ENCODE data around the gene BAZ2B. TPM values are rescaled to one million over a fixed set of nuclear protein-coding genes. Genes with fewer than 3 reads are reported as not detected.

BAZ2B gene
- total RNA-seq, 3 donors from 2014 or later = 58.9 to 98.1 (median 72.5) TPM

DNA sequence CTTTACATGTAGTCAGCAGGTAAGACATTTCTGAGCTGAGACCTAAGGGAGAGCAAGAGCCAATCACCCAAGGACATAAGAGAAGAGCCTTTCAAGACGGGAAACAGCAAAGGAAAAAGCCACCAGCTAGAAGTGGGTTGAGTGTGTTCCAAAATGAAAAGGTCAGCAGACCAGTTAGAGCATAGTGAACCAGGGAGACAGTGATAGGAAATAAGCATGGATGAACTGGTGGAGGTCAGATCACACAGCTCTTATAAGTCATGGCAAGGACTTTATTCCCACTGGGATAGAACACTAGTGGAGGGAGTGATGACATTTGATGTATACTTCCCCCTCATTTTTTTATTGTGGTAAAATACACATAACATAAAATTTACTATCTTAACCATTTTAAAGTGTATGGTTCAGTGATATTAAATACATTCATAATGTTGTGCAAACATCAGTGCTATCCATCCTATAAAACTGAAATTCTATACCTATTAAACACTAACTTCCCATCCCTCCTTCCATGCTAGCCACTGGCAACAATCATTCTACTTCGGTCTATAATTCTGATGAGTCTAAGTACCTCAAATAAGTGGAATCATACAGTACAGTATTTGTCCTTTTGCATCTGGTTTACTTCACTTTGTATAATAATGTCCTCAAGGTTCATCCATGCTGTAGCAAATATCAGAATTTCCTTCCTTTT is 174.0 kb downstream of the BAZ2B start:
- no peaks in the 10 kb centered on the region for H3K9me3 ChIP-seq
- DNase-seq = no peak
- no peak for ATAC-seq
- H3K4me3 ChIP-seq = no peak overlapping the region
- H3K36me3 ChIP-seq (ENCODE audit: low read depth) = no peaks in the 10 kb centered on the region
- TF ChIP-seq, protein P1, sequence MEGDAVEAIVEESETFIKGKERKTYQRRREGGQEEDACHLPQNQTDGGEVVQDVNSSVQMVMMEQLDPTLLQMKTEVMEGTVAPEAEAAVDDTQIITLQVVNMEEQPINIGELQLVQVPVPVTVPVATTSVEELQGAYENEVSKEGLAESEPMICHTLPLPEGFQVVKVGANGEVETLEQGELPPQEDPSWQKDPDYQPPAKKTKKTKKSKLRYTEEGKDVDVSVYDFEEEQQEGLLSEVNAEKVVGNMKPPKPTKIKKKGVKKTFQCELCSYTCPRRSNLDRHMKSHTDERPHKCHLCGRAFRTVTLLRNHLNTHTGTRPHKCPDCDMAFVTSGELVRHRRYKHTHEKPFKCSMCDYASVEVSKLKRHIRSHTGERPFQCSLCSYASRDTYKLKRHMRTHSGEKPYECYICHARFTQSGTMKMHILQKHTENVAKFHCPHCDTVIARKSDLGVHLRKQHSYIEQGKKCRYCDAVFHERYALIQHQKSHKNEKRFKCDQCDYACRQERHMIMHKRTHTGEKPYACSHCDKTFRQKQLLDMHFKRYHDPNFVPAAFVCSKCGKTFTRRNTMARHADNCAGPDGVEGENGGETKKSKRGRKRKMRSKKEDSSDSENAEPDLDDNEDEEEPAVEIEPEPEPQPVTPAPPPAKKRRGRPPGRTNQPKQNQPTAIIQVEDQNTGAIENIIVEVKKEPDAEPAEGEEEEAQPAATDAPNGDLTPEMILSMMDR (IDR thresholded peaks at IDR 0.05) = no peak
- intact Hi-C loops (cut with DNase I, micrococcal nuclease) = no loop called here
- no peaks in the 10 kb centered on the region for H3K4me1 ChIP-seq (ENCODE audit: low read depth)

DNA sequence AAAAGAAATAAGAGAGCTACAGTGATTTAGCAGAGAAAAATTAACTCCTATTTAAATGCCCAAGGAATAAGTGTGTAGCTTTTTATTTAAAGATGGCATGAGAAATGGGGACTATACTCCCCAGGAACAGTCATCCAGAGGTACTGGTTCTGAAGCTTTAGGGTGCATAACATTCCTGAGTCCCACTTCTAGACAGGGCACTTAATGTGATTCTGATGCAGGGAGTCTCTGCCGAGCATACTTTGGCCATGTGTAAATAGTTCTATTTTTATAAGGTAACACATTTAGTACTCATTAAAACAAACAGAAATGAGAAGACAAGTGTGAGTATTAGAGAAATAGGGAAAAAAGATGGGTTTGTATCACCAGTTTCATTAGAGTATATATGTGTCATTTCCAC is 175.2 kb downstream of the BAZ2B start:
- Histone ChIP-seq H3K4me1 (ENCODE audit: low read depth) (no peaks in the 10 kb centered on the region), H3K4me3 (no peak overlapping the region), H3K9me3 (no peaks in the 10 kb centered on the region), H3K36me3 (ENCODE audit: low read depth) (no peaks in the 10 kb centered on the region)
- ATAC-seq (no peak), DNase-seq (no peak)
- TF ChIP-seq, protein P1 (IDR thresholded peaks at IDR 0.05) = no peak
- intact Hi-C loops (cut with DNase I, micrococcal nuclease) = no loop called here

DNA sequence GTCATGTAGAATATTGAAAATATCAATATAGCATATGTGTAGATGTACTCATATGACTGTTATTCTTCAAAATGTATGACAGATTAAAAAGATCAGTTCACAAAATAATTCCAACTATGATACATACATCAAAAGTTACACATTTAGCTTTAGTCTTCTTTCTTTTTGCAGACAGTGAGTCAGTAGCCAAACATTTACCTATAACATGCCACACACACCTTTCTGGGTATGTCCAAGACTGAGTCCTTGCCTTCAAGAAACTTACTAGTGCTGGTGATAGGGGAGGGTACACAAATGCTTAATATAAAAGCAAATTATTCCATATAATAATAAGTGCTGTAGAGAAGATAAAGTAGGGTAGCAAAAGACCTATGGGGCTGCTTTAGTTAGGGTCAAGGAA is 176.9 kb downstream of the BAZ2B start:
- TF ChIP-seq, protein P1 (IDR thresholded peaks at IDR 0.05) = no peak
- Histone ChIP-seq H3K9me3 (no peaks in the 10 kb centered on the region), H3K36me3 (ENCODE audit: low read depth) (no peaks in the 10 kb centered on the region), H3K4me1 (ENCODE audit: low read depth) (no peaks in the 10 kb centered on the region), H3K4me3 (no peak overlapping the region)
- ATAC-seq (no peak), DNase-seq (no peak)
- intact Hi-C loops (cut with DNase I, micrococcal nuclease) = no loop called here

DNA sequence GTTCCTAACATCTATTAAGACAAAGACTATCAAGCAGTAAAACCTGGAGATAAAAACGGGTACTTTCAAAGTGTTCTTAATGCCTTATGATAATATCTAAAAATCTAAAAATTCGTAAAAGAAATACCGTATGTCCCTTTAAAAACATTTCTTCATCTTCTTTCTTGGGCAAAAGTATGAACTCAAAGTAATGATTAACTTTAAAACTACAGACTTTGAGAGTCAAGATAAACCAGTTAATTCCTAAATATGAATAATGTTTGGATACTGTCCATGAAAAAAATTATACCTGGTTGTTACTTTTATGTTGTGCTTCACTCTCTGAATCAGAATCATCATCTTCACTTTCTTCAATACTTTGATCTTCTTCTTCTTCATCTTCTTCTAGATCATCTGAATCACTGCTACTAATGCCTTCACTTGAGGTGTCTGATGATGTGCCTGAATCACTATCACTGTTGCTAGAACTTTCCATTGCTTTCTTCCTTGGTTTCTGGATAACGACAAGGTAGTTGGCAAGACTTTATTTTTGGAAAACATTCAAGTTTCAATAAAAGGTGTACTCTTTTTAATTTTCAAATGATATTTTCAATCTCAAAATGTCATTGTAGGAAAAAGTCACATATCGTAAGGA is 177.5 kb downstream of the BAZ2B start:
- H3K36me3 ChIP-seq (ENCODE audit: low read depth) = no peaks in the 10 kb centered on the region
- ATAC-seq (no peak), DNase-seq (no peak)
- H3K4me1 ChIP-seq (ENCODE audit: low read depth) = no peaks in the 10 kb centered on the region
- TF ChIP-seq, protein P1 (IDR thresholded peaks at IDR 0.05) = no peak
- H3K4me3 ChIP-seq = no peak overlapping the region
- intact Hi-C loops (cut with DNase I, micrococcal nuclease) = no loop called here
- H3K9me3 ChIP-seq = no peaks in the 10 kb centered on the region

DNA sequence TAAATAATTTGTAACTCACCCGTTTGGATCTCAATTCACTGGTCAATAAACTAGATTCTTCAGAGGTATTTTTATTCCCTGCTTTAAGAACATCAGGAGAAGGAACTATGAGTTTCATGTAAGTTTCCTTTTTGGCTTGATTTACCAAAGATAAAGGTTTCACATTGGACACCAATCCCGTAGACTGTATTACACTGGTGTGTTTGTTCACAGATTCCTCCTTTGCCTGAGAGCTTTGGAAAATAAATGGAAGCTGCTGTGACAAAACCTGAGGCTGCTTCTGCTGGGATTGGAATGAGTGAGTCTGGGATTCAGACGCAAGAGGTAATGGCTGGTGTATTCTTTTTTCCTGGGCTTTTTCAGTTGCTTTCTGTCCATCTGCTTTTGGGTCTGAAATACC is 178.1 kb downstream of the BAZ2B start:
- Histone ChIP-seq H3K36me3 (ENCODE audit: low read depth) (no peaks in the 10 kb centered on the region), H3K4me1 (ENCODE audit: low read depth) (no peaks in the 10 kb centered on the region), H3K9me3 (no peaks in the 10 kb centered on the region), H3K4me3 (no peak overlapping the region)
- TF ChIP-seq, protein P1 (IDR thresholded peaks at IDR 0.05) = no peak
- no peak for DNase-seq
- ATAC-seq = no peak
- intact Hi-C loops (cut with DNase I, micrococcal nuclease) = no loop called here
